HG03175 (cell line): ENCODE results near the gene LY6G5C.
"Not testable (repeated sequence)": the region's sequence is repeated elsewhere in the genome, so short reads cannot be mapped to it uniquely, and the experiment has no call there.

Experiments used
- ATAC-seq: cut with Tn5 transposase; IDR thresholded peaks from one replicate; pipeline ENCODE4 v1.9.1; 2021; ENCODE audit warnings: mild to moderate bottlenecking, moderate library complexity; ENCODE audit not compliant: unreplicated experiment

The LY6G5C gene

GRCh38 chr6:31715022-31715958 lies 34.4 kb upstream of the LY6G5C start, which contains the start of gene LY6G6D:
Gene LY6G6D (plus strand): TSS chr6:31715348. CDS start chr6:31715356, 8 bp downstream.
- no peak for ATAC-seq

DNA sequence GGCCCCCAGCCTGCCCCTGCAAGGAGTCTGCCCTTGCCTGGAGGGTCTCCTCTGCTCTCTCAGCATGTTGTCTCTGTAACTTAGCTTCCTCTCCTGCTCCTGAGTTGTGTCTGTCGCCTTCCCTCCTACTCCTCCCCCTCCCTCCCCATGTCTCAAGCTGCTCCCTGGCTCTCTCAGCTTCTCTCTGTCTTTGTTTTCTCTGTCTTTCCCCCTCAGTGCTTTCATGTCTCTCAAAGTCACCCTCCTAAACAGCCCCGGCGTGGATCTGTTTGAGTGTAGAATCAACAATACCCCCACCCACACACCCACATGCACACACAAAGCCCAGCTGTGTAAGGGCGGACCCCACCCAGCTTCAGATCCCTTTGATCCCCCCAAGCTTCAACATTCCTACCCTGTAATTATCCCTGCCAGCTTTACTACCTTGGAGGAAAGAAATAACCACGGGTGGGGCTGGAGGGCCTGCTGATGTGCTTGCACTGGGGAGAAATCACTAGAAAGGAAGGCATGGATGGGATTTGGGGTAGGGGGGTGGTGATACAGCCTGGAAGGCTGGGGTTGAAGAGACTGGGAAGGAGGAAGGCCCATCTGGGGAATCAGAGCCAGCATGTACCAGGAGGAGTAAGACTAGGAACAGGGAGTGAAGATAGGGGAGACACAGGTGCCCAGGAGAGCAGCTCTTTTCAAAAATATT lies 33.3 kb upstream of the LY6G5C start:
- no peak for ATAC-seq

DNA sequence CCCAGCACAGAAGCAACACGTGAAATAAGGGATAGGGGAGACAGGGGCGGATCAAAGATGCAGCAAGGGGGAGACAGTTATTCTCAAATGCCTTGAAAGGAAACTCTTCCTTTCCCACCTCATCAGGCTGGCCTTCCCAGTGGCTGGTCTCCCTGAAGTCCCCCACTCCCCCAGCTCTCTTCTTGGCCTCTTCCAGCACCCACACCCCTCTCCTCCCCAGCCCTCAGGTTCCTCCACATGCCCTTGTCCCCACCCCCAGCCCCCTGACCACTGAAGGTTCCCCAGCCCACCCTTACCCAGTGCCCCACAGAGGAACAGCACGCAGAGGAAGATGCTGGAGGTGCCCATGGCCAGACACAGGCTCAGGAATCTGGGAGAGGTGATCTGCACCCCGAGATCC lies 32.6 kb upstream of the LY6G5C start:
- ATAC-seq = no peak

- no peak for ATAC-seq
Measured at GRCh38 chr6:31712296-31712695, 31.4 kb upstream of the LY6G5C start.

GRCh38 chr6:31711233-31711632 lies 30.4 kb upstream of the LY6G5C start:
- no peak for ATAC-seq

DNA sequence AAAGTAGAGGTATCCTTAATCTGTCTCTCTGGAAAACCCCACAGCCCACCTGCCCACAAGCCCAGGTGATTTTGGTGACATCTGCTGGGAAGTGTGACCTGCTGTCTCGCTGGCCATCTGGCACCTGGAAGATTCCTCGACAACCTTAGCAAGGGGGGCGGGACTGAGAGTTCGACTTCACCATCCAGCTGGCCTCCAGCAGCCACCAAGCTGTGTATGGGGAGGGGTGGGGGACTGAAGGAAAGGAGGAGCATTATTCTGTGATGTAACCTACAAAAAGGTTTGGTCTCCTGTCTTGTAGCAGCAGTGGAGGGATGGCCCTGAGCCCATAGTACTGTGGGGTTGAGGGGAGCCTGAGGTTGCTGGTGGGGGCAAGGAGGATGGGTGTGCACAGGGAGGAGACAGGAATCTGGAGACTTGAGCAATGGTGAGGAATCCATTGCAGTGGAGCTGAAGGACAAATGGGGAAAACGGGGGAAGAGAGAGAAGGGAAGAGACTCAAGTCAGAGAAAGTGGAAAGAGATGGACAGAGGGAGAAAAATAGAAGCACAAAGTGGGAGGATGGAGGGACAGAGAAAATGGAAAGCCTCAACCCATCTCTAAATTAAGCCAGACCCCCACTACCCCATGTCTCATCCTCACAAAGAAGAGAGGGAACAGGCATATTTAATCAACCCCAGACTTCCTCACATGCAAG lies 29.8 kb upstream of the LY6G5C start:
- ATAC-seq = no peak

DNA sequence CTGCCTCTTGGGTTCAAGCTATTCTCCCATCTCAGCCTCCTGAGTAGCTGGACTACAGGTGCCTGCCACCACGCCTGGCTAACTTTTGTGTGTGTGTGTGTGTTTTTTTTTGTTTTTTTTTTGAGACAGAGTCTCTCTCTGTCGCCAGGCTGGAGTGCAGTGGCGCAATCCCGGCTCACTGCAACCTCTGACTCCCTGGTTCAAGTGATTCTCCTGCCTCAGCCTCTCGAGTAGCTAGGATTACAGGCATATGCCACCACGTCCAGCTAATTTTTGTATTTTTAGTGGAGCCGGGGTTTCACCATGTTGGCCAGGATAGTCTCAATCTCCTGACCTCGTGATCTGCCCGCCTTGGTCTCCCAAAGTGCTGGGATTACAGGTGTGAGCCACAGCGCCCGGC lies 28.3 kb upstream of the LY6G5C start:
- not testable (repeated sequence) for ATAC-seq

DNA sequence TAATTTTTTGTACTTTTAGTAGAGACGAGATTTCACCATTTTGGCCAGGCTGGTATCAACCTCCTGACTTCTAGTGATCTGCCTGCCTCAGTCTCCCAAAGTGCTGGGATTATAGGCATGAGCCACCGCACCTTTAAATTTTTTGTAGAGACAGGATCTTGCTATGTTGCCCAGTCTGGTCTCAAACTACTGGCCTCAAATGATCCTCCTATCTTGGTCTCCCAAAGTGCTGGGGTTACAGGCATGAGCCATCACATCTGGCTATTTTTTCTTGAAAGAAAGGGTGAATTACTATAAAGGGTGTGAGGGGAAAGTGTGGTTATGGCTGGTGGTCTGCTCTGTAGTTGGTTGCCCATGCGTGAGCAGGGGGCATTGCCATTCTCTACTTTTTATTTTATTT lies 27.4 kb upstream of the LY6G5C start:
- ATAC-seq = no peak

- ATAC-seq = no peak
Measured at GRCh38 chr6:31707701-31708100, 26.8 kb upstream of the LY6G5C start.

DNA sequence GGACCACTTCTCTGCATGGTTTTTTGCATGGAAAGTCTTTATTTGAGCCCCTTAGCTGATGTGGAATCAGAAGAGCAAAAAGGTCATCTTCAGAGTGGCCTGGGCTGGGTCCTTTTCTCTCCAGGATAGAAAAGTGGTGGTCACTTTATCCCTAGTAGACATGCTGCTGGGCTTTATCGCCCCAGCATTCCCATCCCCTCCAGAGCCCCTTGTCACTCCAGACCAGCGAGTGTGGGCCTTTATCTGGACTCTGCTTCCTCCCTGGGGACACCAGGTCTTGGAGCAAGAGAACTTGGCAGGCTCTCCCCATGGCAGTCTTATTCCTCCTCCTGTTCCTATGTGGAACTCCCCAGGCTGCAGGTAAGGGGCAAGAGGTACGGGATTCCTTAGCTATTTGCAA lies 25.7 kb upstream of the LY6G5C start, which contains the start of gene LY6G6F:
Gene LY6G6F, plus strand, starts transcription at position 268 of the 400 bp plus-strand sequence. Its CDS starts 41 bp downstream, at position 309.
- ATAC-seq = no peak

DNA sequence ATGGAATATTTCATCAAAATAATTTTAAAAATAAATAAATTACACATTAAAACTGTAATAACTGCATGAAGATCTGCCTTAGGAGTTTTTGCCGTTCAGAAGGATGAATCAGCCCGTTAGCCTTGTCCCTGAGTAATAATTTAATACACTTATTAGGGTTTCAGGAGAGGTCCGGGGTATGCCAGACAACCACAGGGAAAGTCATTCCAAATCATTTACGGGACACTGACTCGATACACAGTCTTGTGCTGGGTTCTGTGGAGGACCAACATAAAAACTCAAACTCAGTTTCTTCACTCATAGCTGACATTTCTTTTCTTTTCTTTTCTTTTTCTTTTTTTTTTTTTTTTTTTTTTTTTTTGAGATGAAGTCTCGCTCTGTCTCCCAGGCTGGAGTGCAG lies 25.1 kb upstream of the LY6G5C start:
- no peak for ATAC-seq

DNA sequence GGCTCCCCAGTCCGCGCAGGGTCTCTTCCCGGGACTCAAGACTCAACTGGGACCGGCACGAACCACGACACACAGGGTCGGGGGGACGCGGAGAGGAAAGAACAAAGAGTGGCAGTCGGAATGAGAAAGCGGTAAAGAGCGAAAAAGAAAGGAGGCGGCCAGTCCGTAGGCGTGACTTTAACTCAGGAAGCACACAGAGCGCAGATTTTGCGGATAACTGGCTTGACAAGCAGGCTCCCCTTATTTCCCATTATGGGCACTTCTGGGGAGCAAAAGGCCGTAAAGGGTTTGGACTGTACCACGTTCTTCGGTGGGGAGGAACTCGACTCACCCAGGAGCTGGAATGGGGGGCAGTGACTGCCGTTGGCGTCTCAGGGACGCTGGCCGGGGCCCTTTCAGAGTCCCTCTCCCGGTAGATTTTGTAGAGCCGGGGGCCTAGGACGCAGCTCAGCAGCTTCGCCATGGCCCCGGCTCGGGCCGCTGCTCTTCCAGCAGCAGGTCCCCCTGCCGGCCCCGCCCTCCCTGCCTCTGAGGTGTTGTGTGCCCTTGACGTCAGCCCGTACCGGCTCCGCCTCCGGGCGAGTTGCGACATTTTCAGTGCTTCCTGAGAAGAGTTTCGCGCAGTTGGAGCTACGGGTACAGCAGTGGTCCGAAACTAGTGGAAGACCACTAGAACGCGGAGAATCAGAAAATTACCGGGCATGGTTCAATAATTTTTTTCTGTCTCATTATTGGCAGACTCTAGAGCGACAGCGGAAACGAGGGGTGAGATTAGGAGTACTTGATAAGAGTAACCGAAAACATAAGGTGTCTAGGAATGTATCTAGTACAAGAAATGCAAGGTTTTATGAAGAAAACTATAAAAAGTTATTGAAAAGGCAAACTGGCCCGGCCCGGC lies 22.2 kb upstream of the LY6G5C start, which contains the start of gene ABHD16A:
Gene ABHD16A, minus strand, starts transcription at position 506 of the 898 bp plus-strand sequence. Its CDS starts 43 bp downstream, at position 463.
- ATAC-seq = peak; percentile 84

- no peak for ATAC-seq
Measured at GRCh38 chr6:31702405-31702818, 21.5 kb upstream of the LY6G5C start.

DNA sequence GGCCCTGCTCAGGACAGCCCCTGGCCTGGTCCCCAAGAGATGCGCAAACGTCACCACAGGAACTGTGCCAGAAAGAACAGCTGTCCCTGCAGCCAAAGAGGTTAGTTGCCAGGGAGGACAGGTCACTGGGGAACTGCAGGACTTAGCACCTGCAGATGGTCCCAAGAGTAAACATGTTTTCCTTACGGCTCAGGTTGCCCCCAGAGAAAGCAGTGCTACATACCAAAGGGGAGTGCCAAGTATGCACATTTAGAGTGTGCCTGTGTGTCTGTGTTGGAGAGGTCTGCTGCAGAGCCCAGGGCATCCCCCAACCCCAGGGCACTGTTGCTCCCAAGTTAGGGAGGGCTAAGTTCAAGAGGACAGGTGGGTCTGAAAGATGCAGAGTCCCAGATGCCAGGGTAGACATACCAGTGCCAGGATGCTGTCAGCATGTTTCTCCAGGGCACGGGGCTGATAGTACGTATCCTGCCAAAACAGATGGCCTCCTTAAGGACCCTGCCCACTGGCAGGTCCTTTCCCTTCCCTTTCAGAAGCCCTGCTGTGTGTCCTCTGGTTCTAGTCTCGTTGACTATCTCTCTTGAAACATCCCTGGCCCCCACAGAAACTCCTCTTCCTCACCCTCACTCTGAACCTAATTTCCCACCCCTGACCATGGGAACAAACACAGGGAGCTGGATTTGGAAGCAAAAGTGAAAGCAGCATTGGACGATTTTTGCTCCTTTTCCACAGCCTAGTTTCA lies 21.0 kb upstream of the LY6G5C start:
- no peak for ATAC-seq

DNA sequence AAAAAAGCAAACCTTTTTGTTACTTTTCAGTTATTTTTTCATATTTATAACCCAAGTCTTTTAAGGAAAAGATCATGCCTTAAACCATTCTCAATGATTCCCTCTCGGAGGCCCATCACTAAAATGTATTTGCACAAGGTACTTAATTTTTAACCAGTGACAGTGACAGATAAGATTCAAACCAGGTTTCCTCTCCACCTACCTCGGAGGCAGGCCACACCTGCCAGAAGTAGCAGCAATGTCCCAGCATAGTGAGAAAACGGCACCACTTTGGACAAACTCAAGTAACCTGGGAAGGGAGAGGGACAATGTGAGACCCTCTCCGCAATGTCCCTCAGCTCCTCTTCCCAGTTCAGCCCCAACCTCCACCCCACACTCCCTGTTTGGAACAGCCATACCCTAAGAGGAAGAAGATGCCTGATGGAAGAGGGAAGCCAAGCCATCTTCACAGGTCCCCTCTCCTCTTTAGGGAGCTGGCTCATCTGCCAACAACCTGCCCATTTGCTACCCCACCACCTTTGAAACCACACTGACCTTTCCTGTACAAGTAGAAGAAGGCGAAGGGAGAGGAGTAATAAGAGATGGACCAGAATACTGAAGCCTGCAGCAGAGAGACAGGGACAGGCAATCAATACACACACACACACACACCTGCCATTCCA lies 20.0 kb upstream of the LY6G5C start:
- no peak for ATAC-seq

- ATAC-seq = no peak
Measured at GRCh38 chr6:31697555-31697954, 16.7 kb upstream of the LY6G5C start.

- ATAC-seq = no peak
Measured at GRCh38 chr6:31693535-31693934, 12.7 kb upstream of the LY6G5C start.

DNA sequence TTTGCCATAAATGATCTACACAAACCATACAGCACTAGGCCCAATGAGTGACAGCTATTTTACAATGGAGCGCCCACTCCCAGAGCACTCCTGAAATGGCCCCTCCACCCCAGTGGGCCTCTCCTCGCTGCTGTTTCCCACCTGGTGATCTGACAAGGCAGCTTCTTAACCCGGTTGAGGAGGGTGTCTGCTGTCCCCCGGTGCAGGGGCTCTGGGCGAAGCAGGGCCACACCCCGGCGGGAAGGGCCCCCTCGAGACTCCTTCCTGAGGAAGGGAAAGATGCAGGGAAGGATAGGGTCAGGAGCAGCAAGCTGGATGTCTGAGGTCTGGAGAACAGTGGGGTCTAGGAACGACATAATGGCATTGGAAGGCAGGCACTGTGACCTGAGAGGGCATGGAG lies 12.0 kb upstream of the LY6G5C start:
- no peak for ATAC-seq

DNA sequence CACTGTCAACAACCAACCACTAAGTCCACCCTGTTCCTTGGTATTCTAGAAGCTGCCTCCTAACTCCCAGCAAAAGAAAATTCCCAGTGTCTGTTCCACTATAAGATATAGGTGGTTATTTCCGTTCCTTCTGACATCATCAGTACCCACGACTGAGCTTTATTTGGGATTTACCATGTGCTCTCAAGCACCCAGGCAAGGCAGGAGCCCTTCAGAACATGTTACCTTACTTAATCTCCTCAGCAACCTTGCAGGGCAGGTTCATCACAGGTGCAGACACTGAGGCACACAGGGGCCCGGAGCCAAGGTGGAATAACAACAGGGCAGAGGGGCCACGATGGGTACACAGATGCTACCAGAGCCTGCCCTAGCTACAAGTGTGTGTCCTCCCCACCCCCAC lies 11.5 kb upstream of the LY6G5C start:
- no peak for ATAC-seq
